CD14-positive monocyte (primary cell): Measurements from ENCODE around the gene BMPR1B. TPM values are rescaled to one million over a fixed set of nuclear protein-coding genes. Genes with fewer than 3 reads are reported as not detected.

ENCODE experiments used
- DNase-seq, 3 donors: peaks; one replicate each; pipeline ENCODE4 v3.0.0-alpha.2; 2011 to 2022
- H2AFZ ChIP-seq: 2 replicates; pipeline ENCODE4 v1.6.0; 2012; ENCODE audit warnings: mild to moderate bottlenecking, low read depth, low read length, inconsistent platforms; ENCODE audit not compliant: insufficient read depth, poor library complexity, severe bottlenecking
- H3K27ac ChIP-seq, 2 donors: 1 replicate in 1 of 2; 2 replicates in 1 of 2; pipeline ENCODE4 v1.5.1; 2012 to 2013; ENCODE audit warnings: low read length in 2 of 2, control low read depth in 1 of 2, inconsistent platforms in 1 of 2, low read depth in 1 of 2, mild to moderate bottlenecking in 1 of 2
- H3K27me3 ChIP-seq, 2 donors: one replicate each; pipeline versions ENCODE4 v1.6.0 to v1.6.1; 2011 to 2013; ENCODE audit warnings: low read length in 2 of 2; ENCODE audit not compliant: control insufficient read depth in 2 of 2, insufficient read depth in 2 of 2
- H3K36me3 ChIP-seq, 2 donors: replicated peaks in 1 of 2; 1 replicate in 1 of 2; 2 replicates in 1 of 2; pipeline versions ENCODE4 v1.5.1 to v1.6.1; 2012 to 2013; ENCODE audit warnings: low read length in 2 of 2, control low read depth in 1 of 2, inconsistent platforms in 1 of 2, mild to moderate bottlenecking in 1 of 2; ENCODE audit not compliant: insufficient read depth in 2 of 2, control insufficient read depth in 1 of 2
- H3K4me1 ChIP-seq, 2 donors: 1 replicate in 1 of 2; 2 replicates in 1 of 2; pipeline versions ENCODE4 v1.5.1 to v1.6.1; 2012 to 2013; ENCODE audit warnings: low read length in 2 of 2, control low read depth in 1 of 2, inconsistent platforms in 1 of 2, mild to moderate bottlenecking in 1 of 2, moderate library complexity in 1 of 2; ENCODE audit not compliant: insufficient read depth in 2 of 2, control insufficient read depth in 1 of 2
- H3K4me2 ChIP-seq: replicated peaks from 2 replicates; pipeline ENCODE3; 2012; ENCODE audit warnings: low read length, moderate library complexity, mild to moderate bottlenecking; ENCODE audit not compliant: poor library complexity, severe bottlenecking; ENCODE audit errors: extremely low read depth
- H3K4me3 ChIP-seq, 3 experiments: fragments of 200-600 bp in 1 of 3; sonication (generic) in 1 of 3; replicated peaks in 1 of 3; 1 replicate in 2 of 3; 2 replicates in 1 of 3; pipeline ENCODE4 v1.5.1; 2011 to 2013; ENCODE audit warnings: low read length in 3 of 3, mild to moderate bottlenecking in 3 of 3, control low read depth in 2 of 3, low read depth in 2 of 3, inconsistent platforms in 1 of 3, moderate library complexity in 1 of 3
- H3K79me2 ChIP-seq: 2 replicates; pipeline ENCODE4 v1.6.0; 2012; ENCODE audit warnings: mild to moderate bottlenecking, control low read depth, inconsistent platforms, low read length, moderate library complexity; ENCODE audit not compliant: insufficient read depth
- H3K9ac ChIP-seq: 2 replicates; pipeline ENCODE4 v1.6.0; 2017; ENCODE audit warnings: low read length, mild to moderate bottlenecking; ENCODE audit not compliant: insufficient read depth, poor library complexity, severe bottlenecking
- H3K9me3 ChIP-seq, 2 donors: replicated peaks in 1 of 2; 1 replicate in 1 of 2; 2 replicates in 1 of 2; pipeline versions ENCODE4 v1.5.1 to v1.6.1; 2012 to 2013; ENCODE audit warnings: low read length in 2 of 2, control low read depth in 1 of 2; ENCODE audit not compliant: control insufficient read depth in 1 of 2, insufficient read depth in 1 of 2
- H4K20me1 ChIP-seq: 2 replicates; pipeline ENCODE4 v1.6.0; 2012; ENCODE audit warnings: mild to moderate bottlenecking, low read length, control low read depth, moderate library complexity; ENCODE audit not compliant: insufficient read depth
- H3K27ac Mint-ChIP-seq, 7 donors: one replicate each; pipeline ENCODE4 v1.8.0; 2020; ENCODE audit warnings: mild to moderate bottlenecking in 7 of 7, mixed read lengths in 7 of 7, moderate library complexity in 6 of 7, inconsistent platforms in 2 of 7
- H3K27me3 Mint-ChIP-seq, 3 donors: one replicate each; pipeline ENCODE4 v1.8.0; 2021 to 2022; ENCODE audit warnings: low read depth in 3 of 3, mild to moderate bottlenecking in 3 of 3, mixed read lengths in 3 of 3, moderate library complexity in 3 of 3, inconsistent platforms in 1 of 3
- H3K36me3 Mint-ChIP-seq, 2 donors: one replicate each; pipeline ENCODE4 v1.8.0; 2020; ENCODE audit warnings: mixed read lengths in 2 of 2, inconsistent platforms in 1 of 2, mild to moderate bottlenecking in 1 of 2
- H3K4me1 Mint-ChIP-seq: one replicate; pipeline ENCODE4 v1.8.0; 2020; ENCODE audit warnings: mild to moderate bottlenecking, mixed read lengths
- H3K4me3 Mint-ChIP-seq, 2 donors: one replicate each; pipeline ENCODE4 v1.8.0; 2020; ENCODE audit warnings: mild to moderate bottlenecking in 2 of 2, mixed read lengths in 2 of 2, moderate library complexity in 1 of 2
- H3K9me3 Mint-ChIP-seq, 7 donors: one replicate each; pipeline ENCODE4 v1.8.0; 2020 to 2022; ENCODE audit warnings: mixed read lengths in 7 of 7, mild to moderate bottlenecking in 6 of 7, moderate library complexity in 6 of 7, inconsistent platforms in 2 of 7
- CTCF ChIP-seq: fragments of 200-600 bp; IDR thresholded peaks from one replicate; pipeline ENCODE4 v1.8.0; 2022; ENCODE audit warnings: antibody characterized with exemption, mild to moderate bottlenecking
- WGBS: methylation state at CpG from one replicate; pipeline ENCODE4 v1.1.5; 2013; ENCODE audit warnings: missing lambda C conversion rate; ENCODE audit not compliant: insufficient coverage; 5-methylcytosine and 5-hydroxymethylcytosine counted together
- intact Hi-C, 2 donors: fragments of 100-400 bp; cut with micrococcal nuclease; formaldehyde crosslinking; loops; one replicate each; pipeline versions ENCODE4 v1.15.0 to v1.15.1; 2023
- polyA plus RNA-seq, 3 donors: library from polyadenylated mRNA; depleted of rRNA in 1 of 3; unstranded in 2 of 3; stranded (reverse) in 1 of 3; fragments of 300-500 nt in 2 of 3; fragments of >200 nt in 1 of 3; fragmentation: Illumina TruSeq in 2 of 3; gene quantifications; 1 replicate in 2 of 3; 2 replicates in 1 of 3; pipeline ENCODE4 v1.2.3, GENCODE V29; 2012 to 2021

Gene BMPR1B
- polyA plus RNA-seq, 3 donors: not detected

- H3K4me3 Mint-ChIP-seq: no peak overlapping the region
- no CpG with 5 or more reads among the region's 2 CpGs for WGBS
- no peak overlapping the region for H3K4me2 ChIP-seq
- H3K9me3 ChIP-seq: peaks cover 4 to 16% of the 10 kb centered on the region in 2 donors
- peaks cover 6 to 14% (median 10%) of the 10 kb centered on the region in 7 donors for H3K9me3 Mint-ChIP-seq
- no peaks in the 10 kb centered on the region for H3K79me2 ChIP-seq
- H3K27ac Mint-ChIP-seq: no peak overlapping the region
- H3K27ac ChIP-seq: no peak overlapping the region
- no peaks in the 10 kb centered on the region for H4K20me1 ChIP-seq
- peaks cover 3% of the 10 kb centered on the region for H3K4me1 Mint-ChIP-seq
- H3K9ac ChIP-seq: no peak overlapping the region
- H3K36me3 Mint-ChIP-seq: no peaks in the 10 kb centered on the region
- H2AFZ ChIP-seq: no peak overlapping the region
- intact Hi-C loops: no loop called here
- TF ChIP-seq CTCF: no peak
- no peak for DNase-seq
- H3K36me3 ChIP-seq: no peaks in the 10 kb centered on the region
- no peaks in the 10 kb centered on the region for H3K4me1 ChIP-seq
- H3K27me3 ChIP-seq: no peaks in the 10 kb centered on the region
- no peak overlapping the region for H3K4me3 ChIP-seq
- no peaks in the 10 kb centered on the region for H3K27me3 Mint-ChIP-seq
Measured at GRCh38 chr4:95178938-95179337, 421.2 kb downstream of the BMPR1B start.

- no peak for TF ChIP-seq CTCF
- H3K27me3 Mint-ChIP-seq: no peaks in the 10 kb centered on the region
- no peak overlapping the region for H3K27ac ChIP-seq
- H3K4me3 Mint-ChIP-seq: no peak overlapping the region
- no peak overlapping the region for H3K27ac Mint-ChIP-seq
- no peak for DNase-seq
- H3K4me2 ChIP-seq: no peak overlapping the region
- H3K36me3 ChIP-seq: no peaks in the 10 kb centered on the region
- peaks cover 3% of the 10 kb centered on the region for H3K4me1 Mint-ChIP-seq
- intact Hi-C loops: no loop called here
- H3K4me3 ChIP-seq: no peak overlapping the region
- peaks cover 6 to 12% (median 8%) of the 10 kb centered on the region in 7 donors for H3K9me3 Mint-ChIP-seq
- H3K9me3 ChIP-seq: peaks cover 4 to 16% of the 10 kb centered on the region in 2 donors
- no peak overlapping the region for H2AFZ ChIP-seq
- H3K9ac ChIP-seq: no peak overlapping the region
- no peaks in the 10 kb centered on the region for H3K36me3 Mint-ChIP-seq
- no peaks in the 10 kb centered on the region for H3K27me3 ChIP-seq
- H4K20me1 ChIP-seq: no peaks in the 10 kb centered on the region
- WGBS: 89% methylated on average over 7 of the region's 10 CpGs
- H3K4me1 ChIP-seq: no peaks in the 10 kb centered on the region
- no peaks in the 10 kb centered on the region for H3K79me2 ChIP-seq
Measured at GRCh38 chr4:95180531-95181242, 422.9 kb downstream of the BMPR1B start.
